Measurements from ENCODE around the gene CCDC61.

Gene CCDC61

GRCh38 chr19:46032597-46033025 lies 37.3 kb downstream of the CCDC61 start:
- Histone ChIP-seq H4K20me1 (ENCODE audit: insufficient read depth, low read length) (no peaks in the 10 kb centered on the region), H3K36me3 (replicated peaks; ENCODE audit: low read depth, low read length) (no peaks in the 10 kb centered on the region), H3K4me3 (ENCODE audit: low read length) (no peak overlapping the region), H3K9me3 (ENCODE audit: insufficient read depth, low read length) (no peaks in the 10 kb centered on the region), H3K27ac (ENCODE audit: low read length) (no peak overlapping the region), H3K27me3 (ENCODE audit: low read depth, low read length) (peaks cover 6% of the 10 kb centered on the region; the same call in 1 of the 2 replicates), H3K4me1 (ENCODE audit: low read length) (peaks cover 2% of the 10 kb centered on the region), H3K79me2 (ENCODE audit: low read length) (no peaks in the 10 kb centered on the region), H3K4me2 (ENCODE audit: low read length) (no peak overlapping the region), H3K9ac (ENCODE audit: low read length) (no peak overlapping the region), H2AFZ (ENCODE audit: low read depth, low read length) (no peak overlapping the region)
- TF ChIP-seq CTCF (IDR thresholded peaks at IDR 0.05; ENCODE audit: low read depth, low read length) (no peak), EZH2phosphoT487 (IDR thresholded peaks at IDR 0.05; ENCODE audit: low read depth) (no peak)

- peaks cover 2% of the 10 kb centered on the region for H3K4me1 ChIP-seq (ENCODE audit: low read length)
- no peaks in the 10 kb centered on the region for H3K79me2 ChIP-seq (ENCODE audit: low read length)
- no peak overlapping the region for H3K4me2 ChIP-seq (ENCODE audit: low read length)
- no peak overlapping the region for H3K4me3 ChIP-seq (ENCODE audit: low read length)
- no peaks in the 10 kb centered on the region for H3K9me3 ChIP-seq (ENCODE audit: insufficient read depth, low read length)
- TF ChIP-seq EZH2phosphoT487 (IDR thresholded peaks at IDR 0.05; ENCODE audit: low read depth) (no peak), CTCF (IDR thresholded peaks at IDR 0.05; ENCODE audit: low read depth, low read length) (no peak)
- no peak overlapping the region for H3K27ac ChIP-seq (ENCODE audit: low read length)
- H3K9ac ChIP-seq (ENCODE audit: low read length), result no peak overlapping the region
- H4K20me1 ChIP-seq (ENCODE audit: insufficient read depth, low read length), result no peaks in the 10 kb centered on the region
- peaks cover 6% of the 10 kb centered on the region; the same call in 1 of the 2 replicates for H3K27me3 ChIP-seq (ENCODE audit: low read depth, low read length)
- H3K36me3 ChIP-seq (replicated peaks; ENCODE audit: low read depth, low read length), result no peaks in the 10 kb centered on the region
- no peak overlapping the region for H2AFZ ChIP-seq (ENCODE audit: low read depth, low read length)
These were observed 38.1 kb downstream of the CCDC61 start for GRCh38 chr19:46033401-46033800.

GRCh38 chr19:46035546-46035945 lies 40.3 kb downstream of the CCDC61 start:
- Histone ChIP-seq H4K20me1 (ENCODE audit: insufficient read depth, low read length) (no peaks in the 10 kb centered on the region), H3K9me3 (ENCODE audit: insufficient read depth, low read length) (no peaks in the 10 kb centered on the region), H3K27me3 (ENCODE audit: low read depth, low read length) (peaks cover 16% of the 10 kb centered on the region), H3K4me2 (ENCODE audit: low read length) (no peak overlapping the region), H3K4me1 (ENCODE audit: low read length) (no peaks in the 10 kb centered on the region), H3K4me3 (ENCODE audit: low read length) (no peak overlapping the region), H3K36me3 (replicated peaks; ENCODE audit: low read depth, low read length) (no peaks in the 10 kb centered on the region), H2AFZ (ENCODE audit: low read depth, low read length) (no peak overlapping the region), H3K9ac (ENCODE audit: low read length) (no peak overlapping the region), H3K79me2 (ENCODE audit: low read length) (no peaks in the 10 kb centered on the region), H3K27ac (ENCODE audit: low read length) (no peak overlapping the region)
- TF ChIP-seq CTCF (IDR thresholded peaks at IDR 0.05; ENCODE audit: low read depth, low read length), result no peak
- TF ChIP-seq EZH2phosphoT487 (IDR thresholded peaks at IDR 0.05; ENCODE audit: low read depth), result no peak

GRCh38 chr19:46035986-46036743 lies 40.9 kb downstream of the CCDC61 start:
- H2AFZ ChIP-seq (ENCODE audit: low read depth, low read length), result no peak overlapping the region
- no peaks in the 10 kb centered on the region for H4K20me1 ChIP-seq (ENCODE audit: insufficient read depth, low read length)
- H3K27me3 ChIP-seq (ENCODE audit: low read depth, low read length), result peaks cover 19% of the 10 kb centered on the region
- no peaks in the 10 kb centered on the region for H3K9me3 ChIP-seq (ENCODE audit: insufficient read depth, low read length)
- H3K36me3 ChIP-seq (replicated peaks; ENCODE audit: low read depth, low read length), result no peaks in the 10 kb centered on the region
- H3K79me2 ChIP-seq (ENCODE audit: low read length), result no peaks in the 10 kb centered on the region
- TF ChIP-seq CTCF (IDR thresholded peaks at IDR 0.05; ENCODE audit: low read depth, low read length), result no peak
- TF ChIP-seq EZH2phosphoT487 (IDR thresholded peaks at IDR 0.05; ENCODE audit: low read depth), result no peak
- H3K4me1 ChIP-seq (ENCODE audit: low read length), result no peaks in the 10 kb centered on the region
- H3K4me2 ChIP-seq (ENCODE audit: low read length), result no peak overlapping the region
- no peak overlapping the region for H3K4me3 ChIP-seq (ENCODE audit: low read length)
- no peak overlapping the region for H3K27ac ChIP-seq (ENCODE audit: low read length)
- no peak overlapping the region for H3K9ac ChIP-seq (ENCODE audit: low read length)

All from OCI-LY3 (cell line).